ENCODE data around the gene MYEF2.

The MYEF2 gene

DNA sequence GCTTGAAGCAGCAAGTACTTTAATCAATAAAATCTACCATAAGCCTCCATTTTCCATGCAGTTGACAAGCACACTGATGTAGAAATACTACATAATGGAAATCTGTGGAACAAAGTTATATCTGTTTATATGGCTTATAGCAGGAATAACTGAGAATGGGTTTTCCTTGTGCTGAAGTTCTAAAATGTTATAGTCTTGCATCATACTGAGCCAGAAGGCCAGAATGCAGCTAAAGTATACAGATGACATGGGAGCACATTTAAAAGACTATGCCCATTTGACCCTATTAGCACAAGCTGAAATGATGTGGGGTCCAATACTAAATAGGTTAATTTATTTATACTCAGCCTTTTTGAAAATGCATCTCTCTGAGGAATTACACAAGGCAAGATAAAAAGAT is 32.2 kb downstream of the MYEF2 start:
- no peak for DNase-seq (ENCODE audit: low read depth in 2 of 2)

DNA sequence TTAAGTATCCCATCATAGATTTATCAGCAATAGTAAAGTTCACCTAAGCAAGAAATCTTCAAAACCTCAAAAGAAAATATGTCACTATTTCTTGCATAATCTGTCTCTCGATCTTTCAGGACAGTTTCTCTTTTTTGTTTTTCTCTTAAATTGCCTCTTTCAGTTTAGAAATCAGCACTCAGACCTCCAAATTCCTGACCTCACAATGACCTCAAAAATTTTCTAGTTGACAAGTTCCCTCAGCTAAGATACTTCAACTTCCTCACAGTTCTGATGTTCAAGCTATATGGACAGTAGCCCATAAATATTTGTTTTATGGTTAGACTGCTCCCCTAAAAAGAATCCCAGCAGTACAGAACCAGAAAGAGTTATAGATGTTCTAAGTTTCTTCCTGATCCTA is 33.2 kb downstream of the MYEF2 start:
- DNase-seq (ENCODE audit: low read depth in 2 of 2) = no peak

DNA sequence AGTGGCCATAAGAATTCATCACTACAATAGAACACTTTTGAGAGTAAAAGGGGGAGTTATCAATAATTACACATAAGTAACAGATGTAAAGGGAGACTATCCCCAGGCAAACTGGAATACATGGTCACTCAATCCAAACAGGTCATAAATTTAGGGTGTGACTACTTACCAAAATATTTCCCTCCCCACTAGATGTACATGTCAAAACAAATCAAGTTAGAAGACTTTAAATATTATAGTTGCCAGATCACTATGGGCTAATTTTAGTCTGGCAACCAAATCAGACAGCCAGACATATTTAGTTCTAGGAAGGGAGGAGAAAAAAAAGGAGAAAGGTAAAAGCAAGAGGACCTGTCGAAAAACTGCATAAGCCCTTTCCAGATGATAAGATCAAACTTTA is 34.2 kb downstream of the MYEF2 start:
- no peak for DNase-seq (ENCODE audit: low read depth in 2 of 2)

DNA sequence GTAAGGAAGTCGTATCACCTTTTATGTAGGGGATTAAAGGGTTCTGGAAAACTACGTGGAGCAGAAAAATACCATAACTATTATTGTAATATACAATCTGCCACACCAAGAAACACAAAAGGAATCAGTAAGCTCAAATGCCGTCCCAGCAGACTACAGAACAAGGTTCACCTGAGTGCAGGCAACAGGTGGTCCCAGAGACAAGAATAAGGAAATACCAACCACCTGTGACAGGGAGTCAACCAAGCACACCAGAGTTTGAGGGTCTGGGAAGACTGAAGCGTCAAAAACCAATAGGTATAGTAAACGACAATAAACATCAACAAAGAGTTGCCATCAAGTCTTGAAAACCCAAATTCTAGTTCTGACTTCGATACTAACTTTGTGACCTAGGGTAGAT is 45.2 kb downstream of the MYEF2 start:
- DNase-seq (ENCODE audit: low read depth in 2 of 2) = no peak

DNA sequence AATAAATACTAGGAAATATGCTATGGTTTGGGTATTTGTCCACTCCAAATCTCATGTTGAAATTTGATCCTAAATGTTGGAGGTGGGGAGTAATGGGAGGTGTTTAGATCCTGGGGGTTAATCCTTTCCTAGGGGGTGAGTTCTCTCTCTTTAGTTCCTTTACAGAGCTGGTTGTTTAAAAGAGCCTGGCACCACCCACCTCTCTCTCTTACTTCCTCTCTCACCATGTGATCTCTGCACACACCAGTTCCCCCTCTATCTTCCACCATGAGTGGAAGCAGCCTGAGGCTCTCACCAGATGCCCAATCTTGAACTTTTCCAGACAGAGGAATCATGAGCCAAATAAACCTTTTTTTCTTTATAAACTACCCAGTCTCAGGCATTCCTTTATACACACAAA is 46.8 kb downstream of the MYEF2 start:
- no peak for DNase-seq (ENCODE audit: low read depth in 2 of 2)

DNA sequence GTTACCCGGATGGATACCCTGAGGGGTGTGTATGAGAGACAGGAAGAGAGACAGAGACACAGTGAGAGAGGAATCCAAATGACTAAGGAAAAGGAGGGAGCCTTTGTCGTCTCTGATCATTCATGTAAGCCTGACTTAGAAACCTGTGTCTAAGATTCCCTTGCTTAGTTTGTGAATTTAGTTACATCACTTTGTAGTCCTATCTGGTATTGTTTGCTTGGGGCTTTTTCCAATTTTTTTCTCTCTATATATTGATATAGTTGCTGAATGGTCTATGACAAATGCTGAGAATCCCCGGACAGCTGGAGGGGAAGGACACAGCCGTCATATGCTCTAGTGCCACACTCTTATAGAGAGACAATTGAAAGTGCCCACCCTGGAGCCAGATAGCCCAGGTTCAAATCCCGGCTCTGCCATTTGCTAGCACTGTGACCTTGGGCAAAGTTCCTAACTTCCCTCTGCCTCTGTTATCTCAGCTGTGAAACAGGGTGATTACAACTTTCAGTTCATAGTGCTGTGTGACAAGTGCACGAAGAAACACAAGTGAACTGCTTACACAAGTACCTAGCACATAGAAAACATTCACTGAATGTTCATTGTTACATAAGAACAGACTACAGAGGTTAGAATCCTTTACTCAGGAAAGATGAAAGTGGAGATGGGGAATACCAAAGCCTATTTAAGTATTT is 51.3 kb downstream of the MYEF2 start:
- no peak for DNase-seq (ENCODE audit: low read depth in 2 of 2)

DNA sequence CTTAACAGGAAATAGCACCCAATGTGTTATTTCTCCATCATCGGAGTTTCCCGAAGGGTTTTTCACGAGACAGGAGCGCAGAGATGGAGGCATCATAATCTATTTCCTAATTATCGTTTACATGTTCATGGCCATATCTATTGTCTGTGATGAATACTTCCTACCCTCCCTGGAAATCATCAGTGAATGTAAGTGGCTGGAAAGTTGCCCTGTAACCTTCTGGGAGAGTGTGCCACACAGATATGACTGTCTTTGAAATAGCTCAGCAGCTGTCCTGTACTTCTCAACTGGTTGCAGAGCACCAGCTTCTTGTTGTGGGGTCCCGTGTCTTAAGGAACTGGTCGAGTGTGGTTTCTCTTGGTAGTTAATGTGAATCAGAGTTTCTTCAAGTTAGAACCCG is 56.2 kb downstream of the MYEF2 start:
- DNase-seq (ENCODE audit: low read depth in 2 of 2) = no peak

DNA sequence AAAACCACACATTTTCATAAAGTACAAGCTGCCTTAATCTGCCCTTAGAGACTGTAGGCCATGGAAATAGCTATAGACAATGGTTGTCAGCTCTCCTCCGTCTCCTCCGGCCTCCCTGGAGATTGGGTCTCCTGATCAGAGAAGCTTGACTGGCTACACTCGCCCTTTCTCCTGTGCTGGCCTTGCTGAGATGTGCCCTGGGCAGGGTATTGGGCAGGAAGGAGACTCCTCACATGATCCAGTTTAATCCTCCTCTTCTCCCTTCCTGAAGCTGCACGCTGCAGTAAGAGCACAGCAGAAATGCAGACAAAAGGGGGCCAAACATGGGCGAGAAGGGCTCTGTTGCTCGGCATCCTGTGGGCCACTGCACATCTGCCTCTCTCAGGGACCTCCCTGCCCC is 57.4 kb downstream of the MYEF2 start, which contains the start of gene SLC24A5:
Gene SLC24A5, plus strand, starts transcription at position 246 of the 400 bp plus-strand sequence. Its CDS starts 55 bp downstream, at position 301.
- no peak for DNase-seq (ENCODE audit: low read depth in 2 of 2)

DNA sequence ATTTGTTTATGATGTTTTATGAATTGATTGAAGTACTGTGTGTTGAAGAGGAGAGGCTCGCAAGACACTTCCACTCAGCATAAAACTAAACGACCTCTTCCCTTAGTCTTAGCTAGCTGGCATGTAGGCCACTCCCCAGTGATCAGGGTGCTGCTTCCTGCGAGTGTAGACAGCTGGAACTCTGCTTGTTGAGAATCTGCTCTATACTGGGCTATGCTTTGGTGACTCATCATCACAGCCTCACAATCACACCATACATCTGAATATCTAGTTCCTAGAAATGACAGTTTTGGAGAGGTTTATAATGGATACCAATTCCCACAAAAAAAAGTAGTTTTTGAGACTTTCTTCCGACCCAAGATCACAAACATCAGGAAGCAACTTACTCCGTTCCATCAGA is 58.8 kb downstream of the MYEF2 start:
- DNase-seq (ENCODE audit: low read depth in 2 of 2) = no peak

DNA sequence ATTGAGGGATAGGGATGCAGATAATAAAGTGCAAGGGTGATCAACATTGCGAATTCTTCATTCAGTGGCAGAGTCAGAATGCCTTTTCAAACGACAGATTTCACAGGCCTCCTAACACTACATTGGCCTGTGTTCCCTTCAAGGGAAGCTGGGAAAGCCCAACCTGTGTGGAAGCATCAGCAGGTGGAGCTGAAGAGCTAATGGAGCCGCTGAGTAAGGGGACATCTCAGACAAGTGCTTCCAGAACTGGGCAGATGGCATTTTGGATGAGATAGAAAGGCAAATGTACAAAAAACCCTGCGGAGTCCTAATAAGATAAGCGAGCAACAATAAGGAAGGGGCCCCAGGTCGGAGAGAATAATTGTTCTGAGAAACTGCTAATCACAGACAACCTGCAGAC is 65.9 kb downstream of the MYEF2 start:
- DNase-seq (ENCODE audit: low read depth in 2 of 2) = no peak

DNA sequence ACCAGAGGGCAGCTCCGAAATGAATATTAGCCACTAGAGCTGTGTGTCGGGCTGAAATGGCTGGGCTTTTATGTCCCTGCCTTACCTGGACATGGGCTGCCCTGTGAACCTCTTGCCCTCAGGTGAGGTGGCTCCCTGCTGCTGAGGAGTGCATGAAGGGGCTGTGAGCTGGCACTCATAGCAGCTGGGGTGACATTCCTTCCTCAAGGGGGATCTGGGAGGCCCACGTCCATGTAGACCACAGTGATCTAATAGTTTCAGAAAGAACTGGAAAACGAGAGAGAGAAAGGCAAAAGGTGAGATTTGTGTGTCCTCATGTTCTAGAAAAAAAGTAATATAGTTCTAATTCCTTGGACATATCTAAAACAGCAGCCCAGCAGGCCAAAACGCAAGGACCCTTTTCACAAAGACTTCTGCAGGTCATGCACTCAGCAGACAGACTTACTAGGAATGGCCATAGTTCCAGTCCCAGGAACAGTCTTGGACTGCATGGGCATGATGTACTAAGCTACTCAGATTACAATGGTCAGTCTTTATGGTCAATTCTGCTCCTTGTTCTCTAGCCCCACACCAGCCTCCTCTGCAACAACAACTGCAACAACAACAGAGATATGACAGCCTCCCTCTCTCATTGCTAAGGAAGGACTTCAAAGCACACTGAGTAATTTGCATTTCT is 68.1 kb downstream of the MYEF2 start:
- no peak for DNase-seq (ENCODE audit: low read depth in 2 of 2)

DNA sequence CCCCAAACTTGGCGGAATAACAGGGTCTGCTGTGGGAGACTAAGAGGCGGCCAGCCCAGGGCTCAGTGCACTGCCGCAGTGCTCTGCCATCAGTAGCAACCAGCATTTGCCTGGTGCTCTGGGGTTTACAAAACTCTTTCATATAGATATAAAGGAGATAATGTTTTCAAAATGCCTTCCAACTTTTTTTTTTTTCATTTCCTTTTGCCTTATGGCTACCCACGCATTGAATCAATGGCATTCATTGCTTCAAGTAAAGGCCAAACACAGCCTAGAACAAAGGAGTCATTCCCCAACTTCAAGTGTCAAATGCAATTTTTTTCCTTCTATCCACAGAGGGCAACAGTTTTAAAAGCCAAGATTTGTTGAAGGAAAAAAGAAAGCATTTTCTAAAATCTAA is 68.9 kb downstream of the MYEF2 start:
- DNase-seq (ENCODE audit: low read depth in 2 of 2) = no peak

DNA sequence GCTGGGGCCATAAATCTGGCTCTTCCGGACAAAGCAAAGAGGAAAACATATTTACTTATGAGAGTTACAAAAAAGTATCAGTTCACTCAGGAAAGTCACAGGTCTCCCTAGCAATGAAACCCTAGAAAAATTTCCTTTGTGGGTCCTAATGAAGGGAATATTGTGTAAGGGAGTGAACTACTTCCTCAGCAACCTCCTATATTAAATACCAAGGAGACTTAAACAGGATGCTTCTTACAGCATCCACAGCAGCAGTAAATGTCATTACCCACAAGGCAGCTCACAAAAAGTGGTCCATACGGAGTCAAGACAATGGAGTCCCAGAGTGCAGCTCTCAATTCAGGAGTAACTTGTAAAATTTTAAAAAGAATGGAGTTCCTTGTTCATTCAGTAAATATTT is 72.2 kb downstream of the MYEF2 start:
- DNase-seq (ENCODE audit: low read depth in 2 of 2) = no peak

DNA sequence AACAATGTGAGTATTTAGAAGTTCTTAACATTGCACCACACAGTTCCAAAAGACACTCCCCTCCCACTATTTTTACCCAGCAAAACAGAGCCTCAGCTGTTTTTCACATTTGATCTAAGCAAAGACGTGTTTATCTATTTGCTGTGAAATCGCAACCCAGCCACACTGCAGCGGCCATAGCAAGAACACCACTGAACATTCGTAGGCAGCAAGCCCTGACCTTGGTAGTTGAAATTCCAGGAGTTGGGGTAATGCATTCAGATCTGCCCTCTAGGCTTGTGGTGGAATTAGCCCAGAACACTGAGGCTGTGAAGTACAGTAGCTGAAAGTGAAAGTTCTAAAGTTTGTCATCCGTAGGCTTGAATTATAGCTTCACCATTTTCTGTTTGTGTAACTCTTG is 74.4 kb downstream of the MYEF2 start:
- DNase-seq (ENCODE audit: low read depth in 2 of 2) = no peak

DNA sequence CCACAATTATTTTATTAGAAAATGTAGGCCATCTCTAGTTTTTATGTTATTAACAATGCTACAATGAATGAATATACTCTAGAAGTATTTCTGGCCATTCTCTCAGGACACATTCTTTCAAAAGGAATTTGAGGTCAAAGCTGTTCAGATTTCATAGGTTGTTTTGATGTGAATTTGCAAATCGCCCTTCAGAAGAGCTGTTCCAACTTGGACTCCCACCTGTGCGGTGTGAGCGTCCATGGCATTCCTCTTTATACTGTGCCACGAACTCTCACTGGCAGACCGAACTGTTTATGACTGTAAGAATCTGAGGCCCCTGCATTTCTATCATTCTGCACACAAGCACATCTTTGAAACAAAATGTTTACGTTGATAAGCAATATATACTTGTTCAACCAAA is 75.9 kb downstream of the MYEF2 start:
- DNase-seq (ENCODE audit: low read depth in 2 of 2) = no peak

DNA sequence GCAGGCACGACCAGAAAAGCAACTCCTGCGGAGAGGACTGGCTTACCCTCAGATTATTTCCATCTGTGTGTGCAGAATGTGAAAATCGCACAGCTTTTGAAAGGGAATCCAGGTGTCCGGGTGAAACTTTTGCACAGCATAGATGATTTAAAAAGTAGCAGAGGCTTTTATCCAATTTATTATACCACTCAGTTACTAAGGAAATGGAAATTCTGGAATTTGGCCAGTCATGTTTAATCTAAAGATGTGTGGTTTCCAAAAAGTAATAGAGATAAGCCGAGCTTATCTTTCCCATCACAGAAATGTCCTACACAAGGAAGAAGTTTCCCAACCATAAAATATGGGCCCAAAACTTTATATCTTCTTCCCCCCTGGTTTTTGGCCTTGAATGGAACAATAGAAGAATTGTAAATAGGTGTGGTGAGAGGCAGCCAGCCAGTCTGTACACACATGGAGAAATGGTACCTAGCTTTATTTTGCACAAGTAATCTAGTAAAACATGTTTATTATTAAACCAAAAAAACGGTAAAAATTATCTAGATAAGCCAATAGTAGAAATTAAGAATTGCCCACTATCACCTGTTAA is 76.6 kb downstream of the MYEF2 start:
- no peak for DNase-seq (ENCODE audit: low read depth in 2 of 2)

DNA sequence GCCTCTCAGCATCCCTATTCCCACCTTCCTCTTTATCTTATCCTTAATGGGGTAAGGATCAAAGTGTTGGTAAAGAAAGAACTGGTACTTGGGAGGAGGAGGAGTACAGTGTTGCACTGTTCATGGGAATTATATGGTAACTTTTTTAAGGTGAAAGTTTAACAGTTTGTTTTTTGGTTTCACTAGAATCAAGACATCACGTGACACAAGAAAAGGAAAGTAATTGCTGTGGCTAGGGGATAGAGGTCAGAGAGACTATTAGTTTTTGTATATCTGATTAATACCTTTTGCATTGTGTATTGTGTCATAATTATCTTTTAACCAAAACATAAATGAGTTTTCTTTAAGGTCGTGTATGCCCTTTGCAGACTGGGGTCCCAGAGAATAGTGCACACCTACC is 80.8 kb downstream of the MYEF2 start:
- no peak for DNase-seq (ENCODE audit: low read depth in 2 of 2)

DNA sequence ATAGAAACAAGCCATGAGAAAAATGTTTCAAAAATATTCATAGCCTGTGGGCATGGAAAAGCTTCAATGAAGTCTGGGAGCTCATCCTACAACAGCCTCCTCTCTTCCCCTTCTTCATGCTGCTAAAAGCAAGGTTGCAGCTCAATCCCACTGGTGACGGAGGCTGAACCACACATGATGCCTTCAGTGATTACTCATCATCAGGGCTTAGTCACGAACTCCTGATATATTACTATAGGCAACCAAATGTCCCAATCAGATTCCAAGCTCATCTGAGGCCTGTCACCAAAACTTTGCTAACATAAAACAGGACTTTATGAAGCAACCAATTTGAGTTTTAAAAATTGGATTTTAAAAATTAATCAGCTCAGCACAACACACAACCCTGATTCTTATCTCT is 81.3 kb downstream of the MYEF2 start:
- DNase-seq (ENCODE audit: low read depth in 2 of 2) = no peak

DNA sequence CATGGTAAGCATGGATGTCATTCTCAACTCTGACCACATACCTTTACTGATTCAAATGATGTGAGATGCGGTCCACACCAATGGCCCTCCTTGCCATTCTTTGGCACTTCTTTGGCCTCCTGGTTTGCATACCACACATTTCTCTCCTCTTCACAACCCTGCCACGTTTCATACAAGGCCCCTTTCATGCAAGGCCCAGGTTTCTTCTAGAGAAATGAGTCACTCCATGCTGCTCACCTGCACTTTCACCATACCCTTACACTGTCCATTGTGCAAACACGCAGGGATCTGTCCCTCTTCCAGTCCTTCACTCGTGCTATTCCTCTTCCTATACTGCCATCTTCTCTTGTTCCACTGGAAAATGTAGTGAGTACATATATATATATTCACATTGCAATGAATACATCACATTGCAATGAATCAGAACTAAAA is 81.7 kb downstream of the MYEF2 start:
- no peak for DNase-seq (ENCODE audit: low read depth in 2 of 2)

DNA sequence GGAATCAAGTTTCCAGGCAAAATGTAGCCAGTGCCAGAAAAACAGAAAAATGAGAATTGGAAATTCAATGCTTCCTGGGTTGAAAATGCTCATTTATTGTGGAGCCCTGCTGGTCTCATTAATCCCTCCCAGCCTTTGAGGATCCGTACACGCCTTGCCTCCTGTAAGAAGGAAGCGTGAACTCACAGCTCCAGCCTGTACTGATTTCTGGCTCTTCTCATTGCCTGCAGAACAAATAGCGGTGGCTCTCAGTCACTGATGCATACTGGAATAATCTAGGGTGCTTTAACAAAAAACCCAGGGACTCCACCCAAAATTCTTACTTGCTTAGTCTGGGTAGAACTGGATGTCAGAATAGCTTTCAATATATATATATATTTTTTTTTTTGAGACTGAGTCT is 86.6 kb downstream of the MYEF2 start:
- no peak for DNase-seq (ENCODE audit: low read depth in 2 of 2)

DNA sequence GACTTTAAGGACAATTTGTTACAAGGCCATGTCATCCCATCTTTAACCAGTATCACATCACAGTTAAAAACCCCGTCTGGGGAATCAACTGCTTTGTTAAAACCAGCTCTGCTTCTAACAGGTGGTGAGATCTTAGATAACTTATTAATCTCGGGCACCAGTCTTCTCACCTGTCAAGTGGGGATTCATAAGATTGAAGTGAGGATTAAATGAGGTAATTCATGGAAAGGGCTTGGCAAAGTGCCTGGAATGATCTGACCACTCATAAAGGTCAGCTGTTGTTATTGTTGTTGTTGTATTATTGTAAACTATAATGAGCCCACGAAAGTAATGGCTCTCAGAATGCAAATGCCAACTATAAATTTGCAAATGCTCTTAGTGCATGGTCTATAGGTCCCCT is 87.4 kb downstream of the MYEF2 start:
- DNase-seq (ENCODE audit: low read depth in 2 of 2) = no peak

DNA sequence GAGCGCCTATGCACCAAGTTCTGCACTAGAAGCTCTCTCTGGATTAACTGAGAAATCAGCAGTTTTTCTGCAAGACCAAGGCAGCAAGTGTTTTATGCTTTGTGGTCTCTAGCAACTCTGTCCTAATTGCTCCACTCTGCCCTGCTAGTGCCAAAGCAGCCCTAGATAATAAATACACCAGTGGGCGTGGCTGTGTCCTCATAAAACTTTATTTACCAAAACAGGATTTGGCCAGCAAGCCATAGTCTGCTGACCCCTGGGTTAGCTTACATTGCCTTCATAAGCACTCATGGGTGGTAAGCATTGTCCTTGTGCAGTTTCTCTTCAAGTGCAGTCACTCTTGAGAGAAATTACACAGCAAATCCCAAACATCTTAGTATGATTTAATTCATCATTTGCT is 88.0 kb downstream of the MYEF2 start:
- DNase-seq (ENCODE audit: low read depth in 2 of 2) = no peak

DNA sequence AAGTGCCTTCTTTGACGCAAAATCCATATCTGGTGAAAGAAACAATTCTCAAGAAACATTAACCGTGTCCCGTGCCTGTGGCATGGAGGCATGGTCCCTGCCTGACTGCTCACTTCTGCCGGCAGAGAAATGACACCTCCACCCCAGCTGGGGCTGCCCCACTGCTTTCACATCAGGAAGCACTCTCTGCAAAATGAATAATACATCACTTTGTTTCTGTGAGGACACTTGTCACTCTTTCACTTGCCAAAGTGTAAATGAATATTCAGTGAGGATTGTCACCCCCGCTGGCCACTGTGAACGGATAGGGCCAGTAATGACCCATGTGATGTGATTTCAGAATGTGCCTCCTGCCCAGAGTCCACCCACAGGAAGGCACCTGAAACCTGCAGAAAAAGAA is 88.4 kb downstream of the MYEF2 start:
- no peak for DNase-seq (ENCODE audit: low read depth in 2 of 2)
